Measurements from ENCODE around the gene SCN3A.

DNA sequence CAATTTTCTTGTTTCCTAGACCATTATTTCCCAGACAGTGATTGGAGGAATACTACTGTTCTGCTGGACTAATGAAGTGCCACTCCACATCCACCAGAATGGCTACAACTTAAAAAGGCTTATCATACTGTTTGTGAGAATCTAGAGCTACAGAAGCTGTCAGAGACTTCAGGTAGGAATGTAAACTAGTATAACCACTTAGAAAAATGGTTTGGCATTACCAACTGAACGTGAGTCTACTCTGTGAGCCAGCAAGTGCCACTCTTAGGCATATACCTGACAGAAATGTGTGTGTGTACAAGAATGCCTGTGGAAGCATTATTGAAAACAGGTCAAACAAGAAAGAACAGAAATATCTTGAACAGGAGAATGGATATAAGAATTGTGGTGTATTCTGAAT is 4.2 kb upstream of the SCN3A start:
- TF ChIP-seq, protein P1, sequence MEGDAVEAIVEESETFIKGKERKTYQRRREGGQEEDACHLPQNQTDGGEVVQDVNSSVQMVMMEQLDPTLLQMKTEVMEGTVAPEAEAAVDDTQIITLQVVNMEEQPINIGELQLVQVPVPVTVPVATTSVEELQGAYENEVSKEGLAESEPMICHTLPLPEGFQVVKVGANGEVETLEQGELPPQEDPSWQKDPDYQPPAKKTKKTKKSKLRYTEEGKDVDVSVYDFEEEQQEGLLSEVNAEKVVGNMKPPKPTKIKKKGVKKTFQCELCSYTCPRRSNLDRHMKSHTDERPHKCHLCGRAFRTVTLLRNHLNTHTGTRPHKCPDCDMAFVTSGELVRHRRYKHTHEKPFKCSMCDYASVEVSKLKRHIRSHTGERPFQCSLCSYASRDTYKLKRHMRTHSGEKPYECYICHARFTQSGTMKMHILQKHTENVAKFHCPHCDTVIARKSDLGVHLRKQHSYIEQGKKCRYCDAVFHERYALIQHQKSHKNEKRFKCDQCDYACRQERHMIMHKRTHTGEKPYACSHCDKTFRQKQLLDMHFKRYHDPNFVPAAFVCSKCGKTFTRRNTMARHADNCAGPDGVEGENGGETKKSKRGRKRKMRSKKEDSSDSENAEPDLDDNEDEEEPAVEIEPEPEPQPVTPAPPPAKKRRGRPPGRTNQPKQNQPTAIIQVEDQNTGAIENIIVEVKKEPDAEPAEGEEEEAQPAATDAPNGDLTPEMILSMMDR (IDR thresholded peaks at IDR 0.05; ENCODE audit: low read length), result no peak
- TF ChIP-seq EZH2phosphoT487 (IDR thresholded peaks at IDR 0.05; ENCODE audit: low read length), result no peak
- no peak for TF ChIP-seq EZH2 (optimal IDR thresholded peaks at IDR 0.05; ENCODE audit: low read depth, low read length)

Data from MM.1S (cell line).